HG03439 (cell line): Measurements from ENCODE around the gene ANKRD36.
"Not testable (repeated sequence)": the region's sequence is repeated elsewhere in the genome, so short reads cannot be mapped to it uniquely, and the experiment has no call there.

Source experiments
- ATAC-seq: cut with Tn5 transposase; IDR thresholded peaks from one replicate; pipeline ENCODE4 v1.9.1; 2021; ENCODE audit warnings: mild to moderate bottlenecking, moderate library complexity; ENCODE audit not compliant: unreplicated experiment

The ANKRD36 gene

GRCh38 chr2:97268075-97268591 is 155.2 kb downstream of the ANKRD36 start:
- ATAC-seq: not testable (repeated sequence)

DNA sequence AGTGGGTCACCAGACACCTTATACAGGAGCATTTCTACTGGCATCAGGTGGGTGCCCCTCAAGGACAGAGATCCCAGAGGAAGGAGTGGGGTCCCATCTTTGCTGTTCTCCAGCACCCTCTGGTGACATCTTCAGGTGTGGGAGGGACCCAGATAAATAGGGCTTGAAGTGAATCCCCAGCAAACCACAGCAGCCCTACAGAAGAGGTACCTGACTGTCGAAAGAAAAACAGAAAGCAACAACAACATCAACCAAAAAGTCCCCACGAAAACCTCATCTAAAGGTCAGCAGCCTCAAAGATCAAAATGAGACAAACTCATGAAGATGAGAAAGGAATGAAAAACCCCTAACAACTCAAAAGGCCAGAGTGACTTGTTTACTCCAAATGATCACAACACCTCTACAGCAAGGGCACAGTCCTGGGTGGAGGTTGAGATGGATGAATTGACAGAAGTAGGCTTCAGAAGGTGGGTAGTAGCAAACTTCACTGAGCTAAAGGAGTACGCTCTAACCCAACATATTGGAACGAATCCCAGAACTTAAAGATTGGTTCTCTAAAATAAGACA is 163.4 kb downstream of the ANKRD36 start:
- not testable (repeated sequence) for ATAC-seq

GRCh38 chr2:97285187-97285586 is 172.2 kb downstream of the ANKRD36 start:
- not testable (repeated sequence) for ATAC-seq

DNA sequence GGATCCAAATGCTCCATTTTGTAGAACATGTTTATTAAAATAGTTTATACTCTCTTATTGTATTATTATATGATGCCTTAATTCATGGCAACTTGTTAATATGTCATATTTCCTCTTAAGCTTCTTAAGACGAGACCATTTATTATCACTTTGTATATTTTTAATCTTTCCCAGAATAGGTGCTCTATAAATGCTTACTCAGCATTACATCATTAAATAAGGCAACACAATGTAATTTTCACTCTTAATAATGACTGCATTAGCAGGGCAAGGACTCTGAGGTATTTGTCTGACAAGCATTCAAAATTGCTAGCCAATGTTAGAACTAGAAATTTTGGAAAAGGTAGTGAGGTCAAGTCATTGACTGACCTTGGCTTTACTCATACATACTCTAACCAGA is 180.7 kb downstream of the ANKRD36 start:
- ATAC-seq: not testable (repeated sequence)
